Loucy (cell line): ENCODE data around the gene DCLK2.

Experiments
- H2AFZ ChIP-seq: fragments of 200-600 bp; sonication (generic); 2 replicates; pipeline ENCODE4 v1.6.0; 2016; ENCODE audit warnings: antibody characterized with exemption, mild to moderate bottlenecking, low read length, moderate library complexity
- H3F3A ChIP-seq: fragments of 200-600 bp; 2 replicates; pipeline ENCODE4 v1.6.0; 2016; ENCODE audit warnings: antibody characterized with exemption, low read depth, mild to moderate bottlenecking
- H3K27me3 ChIP-seq: fragments of 200-600 bp; sonication (generic); 2 replicates; pipeline ENCODE4 v1.6.1; 2014; ENCODE audit warnings: low read length, mild to moderate bottlenecking; ENCODE audit not compliant: insufficient read depth, poor library complexity, severe bottlenecking
- H3K36me3 ChIP-seq: fragments of 200-600 bp; sonication (generic); 2 replicates; pipeline ENCODE4 v1.6.1; 2016; ENCODE audit warnings: low read length; ENCODE audit not compliant: insufficient read depth
- H3K4me1 ChIP-seq: fragments of 200-600 bp; sonication (generic); 2 replicates; pipeline ENCODE4 v1.5.1; 2014; ENCODE audit warnings: low read length, mild to moderate bottlenecking; ENCODE audit not compliant: insufficient read depth, poor library complexity, severe bottlenecking
- H3K4me2 ChIP-seq: fragments of 200-600 bp; sonication (generic); 2 replicates; pipeline ENCODE4 v1.6.0; 2014; ENCODE audit warnings: antibody characterized with exemption, low read length, low read depth, mild to moderate bottlenecking; ENCODE audit not compliant: poor library complexity, severe bottlenecking
- H3K4me3 ChIP-seq: fragments of 200-600 bp; sonication (generic); 2 replicates; pipeline ENCODE4 v1.5.1; 2014; ENCODE audit warnings: low read length, mild to moderate bottlenecking, mixed read lengths; ENCODE audit not compliant: poor library complexity, severe bottlenecking
- H3K79me2 ChIP-seq: fragments of 200-600 bp; sonication (generic); 2 replicates; pipeline ENCODE4 v1.6.1; 2014; ENCODE audit warnings: low read length; ENCODE audit not compliant: insufficient read depth
- H3K9ac ChIP-seq: fragments of 200-600 bp; sonication (generic); 2 replicates; pipeline ENCODE4 v1.6.0; 2014; ENCODE audit warnings: mild to moderate bottlenecking, low read depth, low read length, moderate library complexity; ENCODE audit not compliant: poor library complexity, severe bottlenecking
- H3K9me2 ChIP-seq: fragments of 200-600 bp; sonication (generic); replicated peaks from 2 replicates; pipeline ENCODE4 v1.6.1; 2016; ENCODE audit warnings: low read depth, low read length, mixed read lengths
- H3K9me3 ChIP-seq: fragments of 200-600 bp; sonication (generic); 2 replicates; pipeline ENCODE4 v1.6.1; 2014; ENCODE audit warnings: mild to moderate bottlenecking, antibody characterized with exemption, low read length, low read depth; ENCODE audit not compliant: insufficient read depth
- H4K20me1 ChIP-seq: fragments of 200-600 bp; sonication (generic); 2 replicates; pipeline ENCODE4 v1.6.0; 2014; ENCODE audit warnings: antibody characterized with exemption, low read length, mild to moderate bottlenecking; ENCODE audit not compliant: insufficient read depth, poor library complexity, severe bottlenecking
- CTCF ChIP-seq: fragments of 200-600 bp; sonication (generic); conservative IDR thresholded peaks from 2 replicates; pipeline ENCODE4 v1.5.1; 2014; ENCODE audit warnings: mild to moderate bottlenecking, antibody characterized with exemption, low read length
- EZH2phosphoT487 ChIP-seq: fragments of 200-600 bp; IDR thresholded peaks from 2 replicates; pipeline ENCODE4 v1.6.1; 2018; ENCODE audit warnings: antibody characterized with exemption, mild to moderate bottlenecking, moderate library complexity, borderline replicate concordance

DCLK2 gene

GRCh38 chr4:150243932-150244331 lies 165.7 kb downstream of the DCLK2 start:
- H3K9me3 ChIP-seq = no peaks in the 10 kb centered on the region
- TF ChIP-seq EZH2phosphoT487 (no peak), CTCF (no peak)
- no peaks in the 10 kb centered on the region for H3F3A ChIP-seq
- no peak overlapping the region for H2AFZ ChIP-seq
- H3K4me2 ChIP-seq = no peak overlapping the region
- no peaks in the 10 kb centered on the region for H3K27me3 ChIP-seq
- H3K4me1 ChIP-seq = no peaks in the 10 kb centered on the region
- no peaks in the 10 kb centered on the region for H4K20me1 ChIP-seq
- H3K36me3 ChIP-seq = no peaks in the 10 kb centered on the region
- H3K4me3 ChIP-seq = no peak overlapping the region
- no peaks in the 10 kb centered on the region for H3K79me2 ChIP-seq
- H3K9ac ChIP-seq = no peak overlapping the region
- H3K9me2 ChIP-seq = no peaks in the 10 kb centered on the region

- Histone ChIP-seq H3K4me2 (no peak overlapping the region), H3K79me2 (no peaks in the 10 kb centered on the region), H3K27me3 (no peaks in the 10 kb centered on the region), H4K20me1 (no peaks in the 10 kb centered on the region), H3K9me3 (no peaks in the 10 kb centered on the region), H3K9ac (no peak overlapping the region), H3F3A (no peaks in the 10 kb centered on the region), H2AFZ (no peak overlapping the region), H3K4me3 (no peak overlapping the region), H3K4me1 (no peaks in the 10 kb centered on the region), H3K36me3 (no peaks in the 10 kb centered on the region), H3K9me2 (no peaks in the 10 kb centered on the region)
- TF ChIP-seq CTCF = no peak
- TF ChIP-seq EZH2phosphoT487 = no peak
Measured at GRCh38 chr4:150244600-150244999, 166.4 kb downstream of the DCLK2 start.

- Histone ChIP-seq H3K9me3 (no peaks in the 10 kb centered on the region), H2AFZ (no peak overlapping the region), H3K36me3 (no peaks in the 10 kb centered on the region), H3K4me1 (no peaks in the 10 kb centered on the region), H3K4me2 (no peak overlapping the region), H3K27me3 (no peaks in the 10 kb centered on the region), H3K9ac (no peak overlapping the region), H3K79me2 (no peaks in the 10 kb centered on the region), H3F3A (0 out of 2 replicates have a peak, but pooled peaks cover 4% of the 10 kb centered on the region), H4K20me1 (no peaks in the 10 kb centered on the region), H3K9me2 (no peaks in the 10 kb centered on the region), H3K4me3 (no peak overlapping the region)
- no peak for TF ChIP-seq CTCF
- TF ChIP-seq EZH2phosphoT487 = no peak
Measured at GRCh38 chr4:150247184-150247583, 168.9 kb downstream of the DCLK2 start.
